NCI-H2081 treated with DMSO at 0.1 percent for 48 hours (cell line): ENCODE data around the gene MIEF1.
"Not testable (repeated sequence)": the region's sequence is repeated elsewhere in the genome, so short reads cannot be mapped to it uniquely, and the experiment has no call there.

Source experiments
- DNase-seq: peaks from one replicate; lab custom pipeline; 2025; lab: John Stamatoyannopoulos, UW

Gene MIEF1

GRCh38 chr22:39489094-39490068 lies 12.7 kb upstream of the MIEF1 start:
- DNase-seq: no peak

GRCh38 chr22:39490135-39490798 lies 11.8 kb upstream of the MIEF1 start:
- DNase-seq: peak; percentile 9

- no peak for DNase-seq
Measured at GRCh38 chr22:39490966-39491680, 11.0 kb upstream of the MIEF1 start.

- DNase-seq: no peak
Measured at GRCh38 chr22:39491696-39492095, 10.4 kb upstream of the MIEF1 start.

- no peak for DNase-seq
Measured at GRCh38 chr22:39492186-39492585, 9.9 kb upstream of the MIEF1 start.

- no peak for DNase-seq
Measured at GRCh38 chr22:39493759-39494158, 8.3 kb upstream of the MIEF1 start.

GRCh38 chr22:39494471-39495120 lies 7.5 kb upstream of the MIEF1 start:
- no peak for DNase-seq

GRCh38 chr22:39496131-39496838 lies 5.8 kb upstream of the MIEF1 start:
- DNase-seq: no peak

GRCh38 chr22:39497429-39497828 lies 4.7 kb upstream of the MIEF1 start:
- no peak for DNase-seq

GRCh38 chr22:39498368-39498767 lies 3.7 kb upstream of the MIEF1 start:
- DNase-seq: peak; percentile 89

- no peak for DNase-seq
Measured at GRCh38 chr22:39498802-39499201, 3.3 kb upstream of the MIEF1 start.

GRCh38 chr22:39500101-39500500 lies 2.0 kb upstream of the MIEF1 start:
- DNase-seq: no peak

GRCh38 chr22:39501644-39502108 lies 414 bp upstream of the MIEF1 start:
- no peak for DNase-seq

GRCh38 chr22:39502789-39503409 lies 809 bp downstream of the MIEF1 start:
- no peak for DNase-seq

GRCh38 chr22:39503630-39504029 lies 1.5 kb downstream of the MIEF1 start:
- DNase-seq: no peak

- DNase-seq: no peak
Measured at GRCh38 chr22:39504071-39504470, 2.0 kb downstream of the MIEF1 start.

- not testable (repeated sequence) for DNase-seq
Measured at GRCh38 chr22:39507021-39507420, 4.9 kb downstream of the MIEF1 start.

- no peak for DNase-seq
Measured at GRCh38 chr22:39508393-39508792, 6.3 kb downstream of the MIEF1 start.

- no peak for DNase-seq
Measured at GRCh38 chr22:39510529-39511149, 8.5 kb downstream of the MIEF1 start.

- DNase-seq: no peak
Measured at GRCh38 chr22:39511226-39511625, 9.1 kb downstream of the MIEF1 start.
